NCI-H82 (cell line): ENCODE results near the gene MMP19.
"Not testable (repeated sequence)": the region's sequence is repeated elsewhere in the genome, so short reads cannot be mapped to it uniquely, and the experiment has no call there.

Source experiments
- DNase-seq: peaks from one replicate; lab custom pipeline; 2025; lab: John Stamatoyannopoulos, UW

Gene MMP19

GRCh38 chr12:55842681-55843429 is at the start of gene MMP19:
TSS of gene MMP19 (minus strand) at chr12:55842936. CDS start at chr12:55842830, 106 bp downstream.
- DNase-seq, result no peak

DNA sequence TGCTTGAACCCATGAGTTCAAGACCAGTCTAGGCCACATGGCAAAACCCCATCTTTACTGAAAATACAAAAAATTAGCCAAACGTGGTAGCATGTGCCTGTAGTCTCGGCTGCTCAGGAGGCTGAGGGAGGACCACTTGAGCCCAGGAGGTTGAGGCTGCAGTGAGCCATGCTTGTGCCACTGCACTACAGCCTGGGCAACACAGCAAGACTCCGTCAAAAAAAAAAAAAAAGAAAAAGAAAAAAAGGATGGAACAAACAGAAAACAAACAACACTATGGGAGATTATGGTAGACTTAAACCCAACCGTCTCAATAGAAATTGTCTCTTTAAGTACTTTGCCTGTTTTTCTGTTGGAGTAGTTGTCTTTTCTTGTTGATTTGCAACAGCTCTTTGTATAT is 48.6 kb upstream of the MMP19 start:
- DNase-seq, result no peak

GRCh38 chr12:55885113-55885512 is 42.4 kb upstream of the MMP19 start:
- no peak for DNase-seq

- no peak for DNase-seq
Observed at GRCh38 chr12:55877824-55878223, 35.1 kb upstream of the MMP19 start.

DNA sequence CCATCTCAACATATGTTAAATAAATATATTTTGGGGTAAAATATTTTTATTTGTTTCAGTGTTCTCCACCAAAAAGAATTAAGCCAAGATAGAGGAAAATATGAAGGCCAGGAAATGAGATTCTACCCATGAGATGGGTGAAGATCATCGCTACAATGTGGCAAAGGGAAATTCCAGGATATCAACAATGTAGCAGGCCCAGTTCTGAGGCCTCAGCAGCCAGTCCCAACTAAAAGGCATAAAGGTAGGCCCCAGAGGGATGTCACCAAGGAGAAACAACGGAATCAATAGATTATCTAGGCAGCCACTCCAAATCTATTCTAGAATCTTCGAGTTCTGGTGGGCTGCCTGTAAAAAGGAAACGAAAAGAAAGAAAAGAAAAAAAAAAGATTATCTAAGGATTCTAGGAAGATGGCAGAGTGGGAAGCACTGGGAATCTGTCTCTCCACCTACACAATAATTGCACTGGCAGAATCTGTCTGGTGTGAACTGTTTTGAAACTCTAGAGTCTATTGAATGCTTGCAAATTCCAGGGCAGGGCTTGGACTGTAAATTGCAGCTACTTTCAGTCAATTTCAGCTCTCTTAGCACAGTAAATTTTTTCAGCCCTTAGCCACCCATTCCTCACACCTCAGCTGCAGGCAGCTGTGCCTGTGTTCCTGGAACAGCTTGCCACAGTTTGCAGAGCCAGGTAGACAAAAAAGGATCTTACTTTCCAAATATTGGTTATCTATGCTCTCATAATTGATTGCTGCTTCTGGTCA is 33.1 kb upstream of the MMP19 start:
- no peak for DNase-seq

GRCh38 chr12:55874443-55874842 is 31.7 kb upstream of the MMP19 start:
- no peak for DNase-seq

DNA sequence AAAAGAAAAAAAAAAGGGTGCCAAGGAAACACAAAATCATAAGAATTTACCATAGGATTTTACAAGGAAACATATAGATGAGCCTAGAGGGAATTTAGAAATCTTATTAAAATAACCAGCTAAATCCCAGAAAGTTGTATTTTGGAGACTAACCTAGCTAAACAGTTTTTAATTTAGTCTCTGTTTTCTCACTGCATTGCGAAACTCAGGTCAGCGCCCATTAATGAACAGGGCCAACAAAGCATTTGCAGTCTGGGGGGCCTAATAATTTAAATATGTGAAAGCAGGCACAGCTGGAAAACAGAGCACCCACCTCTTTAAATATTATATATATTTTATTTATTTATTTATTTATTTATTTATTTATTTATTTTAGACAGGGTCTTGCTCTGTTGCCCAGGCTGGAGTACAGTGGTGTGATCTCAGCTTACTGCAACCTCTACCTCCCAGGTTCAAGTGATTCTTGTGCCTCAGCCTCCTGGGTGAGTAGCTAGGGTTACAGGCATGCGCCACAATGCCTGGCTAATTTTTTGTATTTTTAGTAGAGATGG is 23.8 kb upstream of the MMP19 start:
- DNase-seq, result not testable (repeated sequence)

- DNase-seq, result no peak
Observed at GRCh38 chr12:55865327-55865726, 22.6 kb upstream of the MMP19 start.

- DNase-seq, result not testable (repeated sequence)
Observed at GRCh38 chr12:55862931-55863330, 20.2 kb upstream of the MMP19 start.

DNA sequence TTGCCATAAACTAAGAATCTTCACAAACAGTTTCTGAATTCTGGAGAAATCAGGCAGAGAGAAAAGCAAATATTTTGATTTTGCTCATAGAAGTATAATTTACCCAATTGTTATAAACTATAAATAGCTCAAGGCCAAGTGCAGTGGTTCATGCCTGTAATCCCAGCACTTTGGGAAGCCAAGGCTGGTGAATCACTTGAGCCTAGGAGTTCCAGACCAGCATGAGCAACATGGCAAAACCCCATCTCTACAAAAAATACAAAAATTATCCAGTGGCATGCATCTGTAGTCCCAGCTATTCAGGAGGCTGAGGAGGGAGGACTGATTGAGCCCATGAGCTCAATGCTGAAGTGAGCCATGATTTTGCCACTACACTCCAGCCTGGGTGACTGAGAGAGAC is 19.6 kb upstream of the MMP19 start:
- no peak for DNase-seq

- DNase-seq, result no peak
Observed at GRCh38 chr12:55861871-55862270, 19.1 kb upstream of the MMP19 start.

GRCh38 chr12:55861396-55861795 is 18.7 kb upstream of the MMP19 start:
- DNase-seq, result no peak

GRCh38 chr12:55852740-55853139 is 10.0 kb upstream of the MMP19 start:
- no peak for DNase-seq

- DNase-seq, result no peak
Observed at GRCh38 chr12:55850893-55851292, 8.2 kb upstream of the MMP19 start.

GRCh38 chr12:55850401-55850800 is 7.7 kb upstream of the MMP19 start:
- DNase-seq, result no peak

DNA sequence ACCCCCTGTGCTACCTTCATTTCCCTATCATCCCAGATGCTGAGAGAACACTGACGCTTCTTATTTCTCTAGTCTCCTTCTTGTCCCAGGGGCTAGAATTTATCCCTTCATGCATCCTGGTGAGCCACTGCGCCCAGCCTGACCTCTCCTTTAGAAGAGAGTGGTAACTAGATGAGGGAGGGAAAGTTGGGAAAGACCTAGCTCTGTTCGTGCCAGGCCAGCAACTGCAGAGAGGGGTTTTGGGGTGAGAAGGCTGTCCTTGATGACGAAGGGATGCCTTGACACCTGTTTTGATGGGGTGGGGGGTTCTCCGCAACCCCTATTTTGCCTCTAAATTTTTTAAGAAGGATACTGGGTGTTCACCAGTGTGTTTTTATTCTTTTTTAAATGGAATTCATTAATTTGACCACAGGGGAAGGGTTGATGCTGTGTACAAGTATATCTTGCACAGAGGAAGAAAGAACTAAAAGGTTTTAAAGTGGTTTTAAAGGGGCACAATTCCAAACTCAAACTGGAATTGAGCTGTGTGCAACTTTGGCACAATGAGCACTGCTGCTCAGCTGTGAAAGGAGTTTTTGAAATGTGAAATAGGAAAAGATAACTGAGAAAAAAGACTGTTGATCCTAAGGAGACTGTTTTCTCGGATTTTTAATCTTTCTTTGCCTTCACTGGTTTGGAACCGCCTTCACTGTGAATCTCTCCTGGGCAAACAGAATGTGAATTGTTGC is 7.0 kb upstream of the MMP19 start:
- no peak for DNase-seq

GRCh38 chr12:55847603-55848291 is 5.0 kb upstream of the MMP19 start:
- no peak for DNase-seq

DNA sequence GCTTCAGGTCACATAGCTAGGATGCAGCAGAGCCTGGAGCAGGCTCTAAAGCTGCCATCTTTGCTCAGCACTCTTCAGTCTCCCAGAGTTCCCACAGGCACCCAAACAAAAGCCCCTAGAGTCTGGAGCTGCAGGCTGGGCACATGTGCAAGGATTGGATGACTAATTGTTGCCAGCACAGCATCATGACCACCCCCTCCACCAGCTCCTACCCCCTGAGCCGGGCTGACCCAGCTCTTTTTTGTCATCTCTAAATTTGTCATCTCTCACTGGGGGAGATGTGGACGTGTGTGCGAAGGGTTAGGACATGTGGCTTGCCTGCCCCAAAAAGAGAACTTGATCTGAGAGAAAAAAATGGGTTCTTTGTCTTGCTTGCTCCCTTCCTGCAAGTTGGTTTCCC is 4.3 kb upstream of the MMP19 start:
- no peak for DNase-seq

DNA sequence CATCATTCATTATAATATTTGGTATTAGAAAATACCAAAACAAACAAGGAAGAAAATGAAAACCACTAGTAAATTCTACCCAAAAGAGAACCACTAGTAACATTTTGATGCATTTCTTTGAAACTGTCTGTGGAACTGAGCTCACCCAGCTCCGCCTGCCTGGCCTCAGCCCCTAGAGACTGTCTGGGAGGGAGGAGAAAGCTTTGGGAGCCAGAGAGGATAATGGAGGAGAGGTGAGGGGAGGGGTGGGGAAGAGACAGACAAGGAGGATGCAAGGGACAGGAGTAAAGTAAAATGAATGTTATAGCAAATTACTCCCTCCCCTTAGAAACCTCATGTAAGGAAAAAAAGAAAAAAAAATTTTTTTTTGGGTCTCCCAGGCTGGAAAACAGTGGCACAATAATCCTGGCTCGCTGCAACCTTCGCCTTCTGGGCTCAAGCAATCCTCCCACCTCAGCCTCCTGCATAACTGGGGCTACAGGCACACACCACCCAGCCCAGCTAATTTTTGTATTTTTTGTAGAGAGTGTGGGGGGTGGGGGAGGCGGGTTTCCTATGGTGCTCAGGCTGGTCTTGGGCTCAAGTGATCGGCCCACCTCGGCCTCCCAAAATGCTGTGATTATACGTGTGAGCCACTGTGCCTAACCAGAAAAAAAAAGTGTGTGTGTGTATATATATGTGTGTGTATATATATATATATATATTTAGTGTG is 3.2 kb upstream of the MMP19 start:
- no peak for DNase-seq

DNA sequence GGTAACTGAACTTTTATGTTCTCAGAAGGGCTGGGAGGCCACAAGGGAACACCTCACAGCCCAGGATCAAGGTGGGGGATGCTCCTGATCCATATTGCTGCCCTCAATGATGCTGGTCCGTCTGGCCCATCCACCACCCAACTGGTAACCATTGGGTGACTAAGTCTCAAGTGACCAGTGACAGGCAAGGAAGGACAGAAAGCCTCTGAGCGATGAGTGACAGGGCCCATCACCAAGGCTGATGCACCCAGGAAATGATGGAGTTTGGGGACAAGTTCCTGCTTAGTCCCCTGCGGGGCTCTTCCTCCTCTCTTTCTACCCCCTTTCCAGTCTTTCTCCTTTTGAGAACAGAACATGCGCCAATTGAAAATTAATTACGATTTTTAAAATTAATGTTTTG is 2.6 kb upstream of the MMP19 start:
- DNase-seq, result no peak

GRCh38 chr12:55844961-55845360 is 2.2 kb upstream of the MMP19 start:
- no peak for DNase-seq
